Panc1 (cell line): Measurements from ENCODE around the gene ALDH3A1. TPM values are rescaled to one million over a fixed set of nuclear protein-coding genes. Genes with fewer than 3 reads are reported as not detected.

Experiments used
- ATAC-seq: fragments of 200-7000 bp; cut with Tn5 transposase; 2 replicates; pipeline ENCODE4 v1.9.1; 2020; ENCODE audit warnings: mild to moderate bottlenecking, moderate library complexity
- BruUV-seq: library from RNA; stranded (reverse); fragments of 400-500 nt; replicated peaks from 2 replicates; lab custom pipeline; 2021; lab: Mats Ljungman, UMichigan
- CTCF ChIA-PET: fragments of 300-600 bp; sonication (Branson Sonifier 250); formaldehyde crosslinking; loops from one replicate; lab custom pipeline; 2022; ENCODE audit warnings: antibody characterized with exemption; lab: Charles Lee
- POLR2A ChIA-PET: fragments of 300-600 bp; sonication (Branson Sonifier 250); formaldehyde crosslinking; loops from one replicate; lab custom pipeline; 2022; ENCODE audit warnings: antibody characterized with exemption; lab: Charles Lee
- DNase-seq: peaks from one replicate; pipeline ENCODE4 v3.0.0-alpha.2; 2010; ENCODE audit warnings: low read depth, low spot score
- H3K27ac ChIP-seq: 2 replicates; pipeline ENCODE4 v1.5.1; 2011; ENCODE audit warnings: mild to moderate bottlenecking, low read length, inconsistent platforms
- H3K27me3 ChIP-seq: fragments of 200-500 bp; sonication (Bioruptor generic); 2 replicates; pipeline ENCODE4 v1.6.0; 2014; ENCODE audit warnings: low read length, inconsistent platforms; ENCODE audit not compliant: control insufficient read depth, insufficient read depth
- H3K36me3 ChIP-seq: fragments of 200-500 bp; sonication (Bioruptor generic); 2 replicates; pipeline ENCODE4 v1.5.1; 2014; ENCODE audit warnings: inconsistent platforms, mild to moderate bottlenecking, low read length, moderate library complexity; ENCODE audit not compliant: control insufficient read depth, insufficient read depth
- H3K4me1 ChIP-seq: 2 replicates; pipeline ENCODE4 v1.5.1; 2011; ENCODE audit warnings: inconsistent platforms, mild to moderate bottlenecking, low read length, moderate library complexity; ENCODE audit not compliant: control insufficient read depth, insufficient read depth
- H3K4me3 ChIP-seq, 2 experiments: 2 replicates each; pipeline ENCODE4 v1.5.1; 2011 to 2012; ENCODE audit warnings: low read depth in 2 of 2, low read length in 2 of 2, mild to moderate bottlenecking in 2 of 2, inconsistent platforms in 1 of 2, moderate library complexity in 1 of 2
- H3K9me3 ChIP-seq: fragments of 200-500 bp; sonication (Bioruptor generic); 2 replicates; pipeline ENCODE4 v1.5.1; 2014; ENCODE audit warnings: low read depth, mild to moderate bottlenecking, inconsistent platforms, low read length, moderate library complexity; ENCODE audit not compliant: control insufficient read depth, insufficient read depth
- CTCF ChIP-seq: fragments of 450-650 bp; IDR thresholded peaks from 2 replicates; pipeline ENCODE4 v1.5.1; 2017; ENCODE audit warnings: mild to moderate bottlenecking
- POLR2AphosphoS5 ChIP-seq: IDR thresholded peaks from 2 replicates; pipeline ENCODE4 v1.6.1; 2012; ENCODE audit warnings: mild to moderate bottlenecking, low read depth, low read length, moderate library complexity
- REST ChIP-seq, 2 experiments: IDR thresholded peaks; 2 replicates each; pipeline ENCODE4 v1.6.1; 2011 to 2012; ENCODE audit warnings: low read depth in 2 of 2, control low read depth in 1 of 2, low read length in 1 of 2, mild to moderate bottlenecking in 1 of 2, moderate library complexity in 1 of 2; ENCODE audit not compliant: insufficient read depth in 1 of 2
- SIN3A ChIP-seq: IDR thresholded peaks from 2 replicates; pipeline ENCODE4 v1.6.1; 2012; ENCODE audit warnings: low read depth, mild to moderate bottlenecking, low read length, moderate library complexity, borderline replicate concordance; ENCODE audit not compliant: insufficient read depth
- TCF7L2 ChIP-seq: IDR thresholded peaks from 2 replicates; pipeline ENCODE4 v1.6.1; 2011; ENCODE audit warnings: mild to moderate bottlenecking, low read depth, low read length, inconsistent platforms
- in situ Hi-C: cut with HindIII; loops from 2 replicates; pipeline ENCODE4 v1.10.0; 2016; ENCODE audit warnings: low sequenced_read_pairs, low pct_unique_long_range_greater_than_20kb
- intact Hi-C: fragments of 100-400 bp; cut with micrococcal nuclease; formaldehyde crosslinking; loops from one replicate; pipeline ENCODE4 v1.10.0; 2022; ENCODE audit not compliant: unreplicated experiment
- total RNA-seq: library from RNA; stranded (reverse); gene quantifications from one replicate; pipeline ENCODE4 v1.2.1, GENCODE V29; 2021; ENCODE audit not compliant: unreplicated experiment

The ALDH3A1 gene
- total RNA-seq, 1 experiment from 2014 or later, result 0.21 TPM

DNA sequence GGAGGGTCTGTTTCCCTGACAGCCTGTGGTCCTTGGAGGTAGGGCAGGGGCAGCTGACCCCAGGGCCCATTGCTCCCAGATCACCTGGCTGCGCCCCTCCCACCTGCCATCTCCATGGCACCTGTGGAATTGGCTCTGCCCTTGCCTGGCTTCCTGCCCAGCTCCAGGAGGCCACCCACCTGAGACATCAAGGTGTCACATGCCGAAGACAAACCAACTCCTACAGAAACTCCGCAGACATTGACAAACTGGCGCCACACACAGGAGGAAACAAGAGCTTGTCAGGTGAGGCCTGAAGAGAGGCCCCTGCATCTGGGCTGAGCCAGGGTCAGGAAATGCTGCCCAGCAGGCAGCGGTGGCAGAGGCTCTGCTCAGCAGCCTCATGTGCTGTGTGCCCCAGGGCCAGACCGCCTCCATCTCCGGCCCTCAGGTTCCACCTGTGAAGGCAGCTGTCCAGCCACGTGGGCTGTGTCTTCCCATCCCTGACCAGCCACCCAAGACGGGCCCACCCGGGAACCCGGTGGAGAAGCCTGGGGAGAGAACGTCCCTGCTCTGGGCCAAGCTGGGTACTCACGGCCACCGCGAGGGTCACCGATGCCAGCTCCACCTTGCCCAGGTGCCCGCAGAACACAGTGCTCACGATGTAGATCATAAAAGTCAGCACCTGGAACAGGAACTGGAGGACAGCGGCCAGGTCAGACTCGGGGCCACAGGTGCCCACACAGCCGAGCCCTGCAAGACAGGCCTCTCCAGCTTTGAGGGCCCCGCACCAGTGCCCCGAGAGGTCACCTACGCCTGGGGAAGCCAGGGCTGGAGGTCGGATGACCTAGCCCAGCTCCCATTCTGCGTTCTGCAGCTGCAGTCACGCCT, 33.3 kb downstream of the ALDH3A1 start:
- H3K4me3 ChIP-seq, result no peak overlapping the region
- intact Hi-C loops (no loop called here), in situ Hi-C loops (no loop called here)
- no peaks in the 10 kb centered on the region for H3K9me3 ChIP-seq
- DNase-seq (no peak), ATAC-seq (no peak)
- BruUV-seq, result no TSS peak
- TF ChIP-seq SIN3A (no peak), CTCF (no peak), REST (IDR thresholded peaks at IDR 0.05; ENCODE audit: insufficient read depth in 1 of 2, low read depth in 2 of 2, low read length in 1 of 2) (no peak), POLR2AphosphoS5 (no peak), TCF7L2 (no peak)
- H3K27me3 ChIP-seq, result no peaks in the 10 kb centered on the region
- POLR2A ChIA-PET, result no interaction called here
- peaks cover 3% of the 10 kb centered on the region for H3K4me1 ChIP-seq
- H3K36me3 ChIP-seq, result no peaks in the 10 kb centered on the region
- H3K27ac ChIP-seq, result no peak overlapping the region
- CTCF ChIA-PET, result interaction anchor here (0.6 kb wide), 1 partner anchor 38 kb away, joined by 3 read pairs; no protein-coding TSS in a partner anchor

- Histone ChIP-seq H3K9me3 (no peaks in the 10 kb centered on the region), H3K27me3 (no peaks in the 10 kb centered on the region), H3K4me1 (peaks cover under 1% of the 10 kb centered on the region), H3K36me3 (no peaks in the 10 kb centered on the region), H3K27ac (no peak overlapping the region), H3K4me3 (no peak overlapping the region)
- ATAC-seq, result no peak
- TF ChIP-seq POLR2AphosphoS5, result no peak
- no peak for TF ChIP-seq REST (IDR thresholded peaks at IDR 0.05; ENCODE audit: insufficient read depth in 1 of 2, low read depth in 2 of 2, low read length in 1 of 2)
- no TSS peak for BruUV-seq
- no peak for DNase-seq
- intact Hi-C loops (no loop called here), in situ Hi-C loops (no loop called here)
- ChIA-PET CTCF (interaction anchor here (0.6 kb wide), 1 partner anchor 39 kb away, joined by 3 read pairs; no protein-coding TSS in a partner anchor), POLR2A (interaction anchor here (0.7 kb wide), 1 partner anchor 255 kb away, joined by 4 read pairs; no protein-coding TSS in a partner anchor)
Observed at GRCh38 chr17:19713901-19714361, 34.2 kb downstream of the ALDH3A1 start.
